Skin of body (tissue), 2 donors: Measurements from ENCODE around the gene PDE4D. TPM values are rescaled to one million over a fixed set of nuclear protein-coding genes. Genes with fewer than 3 reads are reported as not detected.
A peak's percentile ranks its signal among the peaks of the same experiment; 100 is the strongest.
"Not testable (repeated sequence)": the region's sequence is repeated elsewhere in the genome, so short reads cannot be mapped to it uniquely, and the experiment has no call there.

Source experiments
- DNase-seq: peaks from one replicate; lab custom pipeline; 2025; lab: John Stamatoyannopoulos, UW
- total RNA-seq: library from RNA; depleted of rRNA; stranded (reverse); fragments of >200 nt; gene quantifications from one replicate; pipeline ENCODE4 v1.2.3, GENCODE V29; 2014

PDE4D gene
- total RNA-seq, 1 donor from 2014 or later = 39.7 TPM

- DNase-seq = no peak
These were observed 556.3 kb downstream of the PDE4D start for GRCh38 chr5:59337240-59337639.

GRCh38 chr5:59335544-59335943 is 558.0 kb downstream of the PDE4D start:
- no peak for DNase-seq

- DNase-seq = no peak
These were observed 560.1 kb downstream of the PDE4D start for GRCh38 chr5:59333416-59333815.

GRCh38 chr5:59332236-59332973 is 561.1 kb downstream of the PDE4D start:
- no peak for DNase-seq

- DNase-seq = no peak
These were observed 562.8 kb downstream of the PDE4D start for GRCh38 chr5:59330680-59331079.

- DNase-seq = peak; percentile 58
These were observed 564.7 kb downstream of the PDE4D start for GRCh38 chr5:59328709-59329296.

- peak; percentile 42 for DNase-seq
These were observed 566.1 kb downstream of the PDE4D start for GRCh38 chr5:59327191-59327980.

- peak; percentile 81 for DNase-seq
These were observed 566.9 kb downstream of the PDE4D start for GRCh38 chr5:59326596-59326995.

GRCh38 chr5:59325070-59325469 is 568.5 kb downstream of the PDE4D start:
- no peak for DNase-seq

GRCh38 chr5:59322894-59323293 is 570.6 kb downstream of the PDE4D start:
- no peak for DNase-seq

GRCh38 chr5:59322058-59322457 is 571.5 kb downstream of the PDE4D start:
- no peak for DNase-seq

- DNase-seq = no peak
These were observed 571.9 kb downstream of the PDE4D start for GRCh38 chr5:59321642-59322041.

- DNase-seq = no peak
These were observed 573.1 kb downstream of the PDE4D start for GRCh38 chr5:59320420-59320819.

GRCh38 chr5:59319250-59319649 is 574.3 kb downstream of the PDE4D start:
- peak; percentile 22 for DNase-seq

GRCh38 chr5:59317774-59318205 is 575.7 kb downstream of the PDE4D start:
- peak; percentile 80 for DNase-seq

- DNase-seq = peak; percentile 80
These were observed 576.3 kb downstream of the PDE4D start for GRCh38 chr5:59317023-59317773.

- DNase-seq = no peak
These were observed 581.3 kb downstream of the PDE4D start for GRCh38 chr5:59312223-59312622.

- not testable (repeated sequence) for DNase-seq
These were observed 584.8 kb downstream of the PDE4D start for GRCh38 chr5:59308685-59309084.

GRCh38 chr5:59303289-59303716 is 590.2 kb downstream of the PDE4D start:
- DNase-seq = not testable (repeated sequence)

- DNase-seq = not testable (repeated sequence)
These were observed 591.0 kb downstream of the PDE4D start for GRCh38 chr5:59302509-59302908.

- no peak for DNase-seq
These were observed 591.8 kb downstream of the PDE4D start for GRCh38 chr5:59301727-59302126.
